Osteoblast (primary cell): ENCODE results near the gene SOX6. TPM values are rescaled to one million over a fixed set of nuclear protein-coding genes. Genes with fewer than 3 reads are reported as not detected.

Experiments used
- DNase-seq: peaks from one replicate; pipeline ENCODE4 v3.0.0; 2011; ENCODE audit warnings: low spot score, mixed read lengths; ENCODE audit not compliant: insufficient read length; ENCODE audit errors: missing footprints
- H2AFZ ChIP-seq: 2 replicates; pipeline ENCODE4 v1.6.0; 2011; ENCODE audit warnings: mild to moderate bottlenecking, low read length
- H3K27ac ChIP-seq: 2 replicates; pipeline ENCODE4 v1.5.1; 2011; ENCODE audit warnings: mild to moderate bottlenecking, low read depth, low read length, moderate library complexity
- H3K27me3 ChIP-seq: 2 replicates; pipeline ENCODE4 v1.6.0; 2012; ENCODE audit warnings: mild to moderate bottlenecking, control low read depth, inconsistent platforms, low read length, moderate library complexity; ENCODE audit not compliant: insufficient read depth
- H3K36me3 ChIP-seq: 2 replicates; pipeline ENCODE4 v1.5.1; 2011; ENCODE audit warnings: mild to moderate bottlenecking, low read length, control low read depth, moderate library complexity; ENCODE audit not compliant: insufficient read depth
- H3K4me1 ChIP-seq: 2 replicates; pipeline ENCODE4 v1.5.1; 2011; ENCODE audit warnings: mild to moderate bottlenecking, low read length, control low read depth, moderate library complexity; ENCODE audit not compliant: insufficient read depth
- H3K4me2 ChIP-seq: 2 replicates; pipeline ENCODE4 v1.6.0; 2011; ENCODE audit warnings: mild to moderate bottlenecking, low read length; ENCODE audit not compliant: insufficient read depth
- H3K4me3 ChIP-seq: fragments of 200-600 bp; sonication (generic); 3 replicates; pipeline ENCODE4 v1.5.1; 2012; ENCODE audit warnings: mild to moderate bottlenecking, low read length, inconsistent platforms; ENCODE audit not compliant: insufficient read depth
- H3K79me2 ChIP-seq: 2 replicates; pipeline ENCODE4 v1.6.0; 2012; ENCODE audit warnings: mild to moderate bottlenecking, low read length, control low read depth, inconsistent platforms; ENCODE audit not compliant: insufficient read depth
- H3K9me3 ChIP-seq: 2 replicates; pipeline ENCODE4 v1.5.1; 2011; ENCODE audit warnings: low read depth, low read length, control low read depth
- H4K20me1 ChIP-seq: 2 replicates; pipeline ENCODE4 v1.6.0; 2012; ENCODE audit warnings: mild to moderate bottlenecking, low read length, control low read depth; ENCODE audit not compliant: insufficient read depth
- CTCF ChIP-seq: IDR thresholded peaks from 2 replicates; pipeline ENCODE4 v1.5.1; 2011; ENCODE audit warnings: mild to moderate bottlenecking, low read depth, low read length, moderate library complexity; ENCODE audit errors: extremely low read depth
- total RNA-seq: library from RNA; depleted of rRNA; stranded (reverse); fragments of >200 nt; gene quantifications from 2 replicates; pipeline ENCODE4 v1.2.3, GENCODE V29; 2012

The SOX6 gene
- total RNA-seq, 1 donor, result 3.3 TPM

- H4K20me1 ChIP-seq, result no peaks in the 10 kb centered on the region
- no peak for TF ChIP-seq CTCF
These were observed 319.2 kb downstream of the SOX6 start for GRCh38 chr11:16037179-16037578.

GRCh38 chr11:16036218-16036617, 320.1 kb downstream of the SOX6 start:
- no peaks in the 10 kb centered on the region for H4K20me1 ChIP-seq
- no peak overlapping the region for H2AFZ ChIP-seq
- no peaks in the 10 kb centered on the region for H3K36me3 ChIP-seq
- no peak for TF ChIP-seq CTCF
- no peaks in the 10 kb centered on the region for H3K9me3 ChIP-seq
- no peaks in the 10 kb centered on the region for H3K27me3 ChIP-seq
- H3K79me2 ChIP-seq, result no peaks in the 10 kb centered on the region
- no peak for DNase-seq
- H3K4me3 ChIP-seq, result no peak overlapping the region
- H3K27ac ChIP-seq, result no peak overlapping the region
- no peak overlapping the region for H3K4me2 ChIP-seq
- no peaks in the 10 kb centered on the region for H3K4me1 ChIP-seq

More at GRCh38 chr11:16037179-16037578, 319.2 kb downstream of the SOX6 start:
- Histone ChIP-seq H2AFZ (no peak overlapping the region), H3K4me1 (no peaks in the 10 kb centered on the region), H3K4me2 (no peak overlapping the region), H3K4me3 (no peak overlapping the region), H3K27ac (no peak overlapping the region), H3K9me3 (no peaks in the 10 kb centered on the region), H3K27me3 (no peaks in the 10 kb centered on the region), H3K36me3 (no peaks in the 10 kb centered on the region), H3K79me2 (no peaks in the 10 kb centered on the region)
- no peak for DNase-seq

- Histone ChIP-seq H3K27me3 (no peaks in the 10 kb centered on the region), H3K36me3 (no peaks in the 10 kb centered on the region), H2AFZ (no peak overlapping the region), H4K20me1 (no peaks in the 10 kb centered on the region), H3K9me3 (no peaks in the 10 kb centered on the region), H3K4me3 (no peak overlapping the region), H3K4me1 (no peaks in the 10 kb centered on the region), H3K4me2 (no peak overlapping the region), H3K27ac (no peak overlapping the region), H3K79me2 (no peaks in the 10 kb centered on the region)
- TF ChIP-seq CTCF, result no peak
- no peak for DNase-seq
These were observed 322.3 kb downstream of the SOX6 start for GRCh38 chr11:16034074-16034473.

GRCh38 chr11:16032974-16033373, 323.4 kb downstream of the SOX6 start:
- no peak overlapping the region for H3K4me3 ChIP-seq
- no peaks in the 10 kb centered on the region for H3K4me1 ChIP-seq
- no peaks in the 10 kb centered on the region for H4K20me1 ChIP-seq
- no peaks in the 10 kb centered on the region for H3K36me3 ChIP-seq
- TF ChIP-seq CTCF, result no peak
- no peak overlapping the region for H3K4me2 ChIP-seq
- DNase-seq, result no peak
- H3K27ac ChIP-seq, result no peak overlapping the region
- H3K27me3 ChIP-seq, result no peaks in the 10 kb centered on the region
- H2AFZ ChIP-seq, result no peak overlapping the region
- no peaks in the 10 kb centered on the region for H3K79me2 ChIP-seq
- no peaks in the 10 kb centered on the region for H3K9me3 ChIP-seq
